Measurements from ENCODE around the gene CSN2. TPM values are rescaled to one million over a fixed set of nuclear protein-coding genes. Genes with fewer than 3 reads are reported as not detected.
"Not testable (repeated sequence)": the region's sequence is repeated elsewhere in the genome, so short reads cannot be mapped to it uniquely, and the experiment has no call there.

The CSN2 gene
- total RNA-seq, 1 donor from 2014 or later = not detected

DNA sequence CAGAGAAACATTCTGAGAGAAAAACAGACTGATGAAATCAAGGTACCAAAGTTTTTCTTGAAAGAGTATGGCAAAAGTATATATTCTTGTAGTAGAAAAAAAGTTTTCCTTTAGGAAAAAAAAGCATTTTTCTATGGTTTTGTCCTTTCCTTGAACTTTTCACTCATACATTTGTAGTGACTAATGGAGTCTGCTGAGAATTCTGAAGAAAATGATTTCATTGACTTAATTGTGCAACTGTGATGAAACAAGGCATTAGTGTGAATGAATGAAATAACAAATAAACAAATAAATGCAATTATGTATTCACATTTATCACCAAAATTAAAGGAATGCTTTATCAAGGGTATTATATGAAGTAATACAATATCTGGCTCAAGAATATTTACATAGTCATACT is 29.0 kb downstream of the CSN2 start:
- peaks cover 8% of the 10 kb centered on the region for H3K4me1 Mint-ChIP-seq (ENCODE audit: unreplicated experiment)
- TF ChIP-seq, protein P1, sequence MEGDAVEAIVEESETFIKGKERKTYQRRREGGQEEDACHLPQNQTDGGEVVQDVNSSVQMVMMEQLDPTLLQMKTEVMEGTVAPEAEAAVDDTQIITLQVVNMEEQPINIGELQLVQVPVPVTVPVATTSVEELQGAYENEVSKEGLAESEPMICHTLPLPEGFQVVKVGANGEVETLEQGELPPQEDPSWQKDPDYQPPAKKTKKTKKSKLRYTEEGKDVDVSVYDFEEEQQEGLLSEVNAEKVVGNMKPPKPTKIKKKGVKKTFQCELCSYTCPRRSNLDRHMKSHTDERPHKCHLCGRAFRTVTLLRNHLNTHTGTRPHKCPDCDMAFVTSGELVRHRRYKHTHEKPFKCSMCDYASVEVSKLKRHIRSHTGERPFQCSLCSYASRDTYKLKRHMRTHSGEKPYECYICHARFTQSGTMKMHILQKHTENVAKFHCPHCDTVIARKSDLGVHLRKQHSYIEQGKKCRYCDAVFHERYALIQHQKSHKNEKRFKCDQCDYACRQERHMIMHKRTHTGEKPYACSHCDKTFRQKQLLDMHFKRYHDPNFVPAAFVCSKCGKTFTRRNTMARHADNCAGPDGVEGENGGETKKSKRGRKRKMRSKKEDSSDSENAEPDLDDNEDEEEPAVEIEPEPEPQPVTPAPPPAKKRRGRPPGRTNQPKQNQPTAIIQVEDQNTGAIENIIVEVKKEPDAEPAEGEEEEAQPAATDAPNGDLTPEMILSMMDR (IDR thresholded peaks at IDR 0.05; ENCODE audit: unreplicated experiment) = no peak
- no peak for DNase-seq (ENCODE audit: low spot score)
- H3K9me3 Mint-ChIP-seq (ENCODE audit: unreplicated experiment) = no peaks in the 10 kb centered on the region
- no peaks in the 10 kb centered on the region for H3K27me3 Mint-ChIP-seq (ENCODE audit: unreplicated experiment)
- no peaks in the 10 kb centered on the region for H3K36me3 Mint-ChIP-seq (ENCODE audit: low read depth, unreplicated experiment)
- no peak overlapping the region for H3K27ac Mint-ChIP-seq (ENCODE audit: unreplicated experiment)
- no peak overlapping the region for H3K4me3 Mint-ChIP-seq (ENCODE audit: unreplicated experiment)

DNA sequence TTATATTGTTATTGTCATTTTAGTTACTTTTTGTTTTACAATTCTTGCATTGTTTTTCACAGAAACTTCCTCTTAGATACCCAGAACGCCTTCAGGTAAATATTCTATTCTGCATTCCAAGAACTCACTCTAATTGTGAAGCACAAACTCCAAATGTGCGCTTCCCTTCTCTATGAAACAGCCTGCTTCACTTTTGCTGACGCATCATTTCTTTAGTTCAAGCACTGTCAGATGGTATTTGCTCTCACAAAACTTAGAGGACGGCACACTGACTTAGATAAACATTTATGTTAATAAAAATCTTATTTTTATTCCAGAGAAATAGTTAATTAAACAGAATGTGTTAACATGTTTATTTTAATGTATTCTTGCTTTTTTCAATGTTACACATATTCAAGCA is 31.4 kb downstream of the CSN2 start:
- Mint-ChIP-seq H3K36me3 (ENCODE audit: low read depth, unreplicated experiment) (no peaks in the 10 kb centered on the region), H3K27me3 (ENCODE audit: unreplicated experiment) (no peaks in the 10 kb centered on the region), H3K4me1 (ENCODE audit: unreplicated experiment) (peaks cover 8% of the 10 kb centered on the region), H3K4me3 (ENCODE audit: unreplicated experiment) (no peak overlapping the region), H3K27ac (ENCODE audit: unreplicated experiment) (no peak overlapping the region), H3K9me3 (ENCODE audit: unreplicated experiment) (no peaks in the 10 kb centered on the region)
- TF ChIP-seq, protein P1 (IDR thresholded peaks at IDR 0.05; ENCODE audit: unreplicated experiment) = no peak
- DNase-seq (ENCODE audit: low spot score) = no peak

DNA sequence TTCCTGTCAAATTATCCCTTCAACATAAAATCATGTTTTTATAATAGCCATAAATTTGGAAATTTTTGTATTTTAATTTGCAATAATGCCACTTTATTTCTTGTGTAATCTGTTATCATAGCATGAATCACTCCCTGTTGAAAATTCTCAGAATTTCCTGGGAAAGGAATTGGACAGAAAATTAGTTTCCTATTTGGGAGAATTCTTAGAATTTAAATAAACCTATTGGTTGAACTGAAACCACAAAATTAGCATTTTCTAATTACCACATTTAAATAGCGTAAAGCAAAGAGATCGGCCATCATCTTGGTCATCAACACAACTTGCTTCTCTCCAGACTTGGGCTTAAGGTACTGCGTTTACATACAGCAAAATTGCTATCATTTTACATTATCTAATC is 34.8 kb downstream of the CSN2 start, which contains the start of gene CSN1S1:
Gene CSN1S1 (plus strand): TSS at position 301 of the 400 bp plus-strand sequence. CDS start 1,488 bp downstream, outside the sequence.
- Mint-ChIP-seq H3K36me3 (ENCODE audit: low read depth, unreplicated experiment) (no peaks in the 10 kb centered on the region), H3K4me3 (ENCODE audit: unreplicated experiment) (no peak within 1 kb of the TSS)

DNA sequence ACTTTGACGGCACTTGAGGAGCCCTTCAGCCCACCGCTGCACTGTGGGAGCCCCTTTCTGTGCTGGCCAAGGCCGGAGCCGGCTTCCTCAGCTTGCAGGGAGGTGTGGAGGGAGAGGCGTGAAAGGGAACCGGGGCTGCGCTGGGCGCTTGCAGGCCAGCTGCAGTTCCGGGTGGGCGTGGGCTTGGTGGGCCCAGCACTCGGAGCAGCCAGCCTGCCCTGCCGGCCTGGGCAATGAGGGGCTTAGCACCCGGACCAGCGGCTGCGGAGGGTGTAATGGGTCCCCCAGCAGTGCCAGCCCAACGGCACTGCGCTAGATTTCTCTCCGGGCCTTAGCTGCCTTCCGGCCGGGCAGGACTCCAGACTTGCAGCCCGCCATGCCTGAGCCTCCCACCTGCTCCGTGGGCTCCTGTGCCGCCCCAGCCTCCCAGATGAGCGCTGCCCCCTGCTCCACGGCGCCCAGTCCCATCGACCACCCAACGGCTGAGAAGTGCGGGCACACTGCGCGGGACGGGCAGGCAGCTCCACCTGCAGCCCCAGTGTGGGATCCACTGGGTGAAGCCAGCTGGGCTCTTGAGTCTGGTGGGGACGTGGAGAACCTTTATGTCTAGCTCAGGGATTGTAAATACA is 41.6 kb downstream of the CSN2 start:
- H3K27me3 Mint-ChIP-seq (ENCODE audit: unreplicated experiment); H3K9me3 Mint-ChIP-seq (ENCODE audit: unreplicated experiment); H3K4me3 Mint-ChIP-seq (ENCODE audit: unreplicated experiment); DNase-seq (ENCODE audit: low spot score); H3K4me1 Mint-ChIP-seq (ENCODE audit: unreplicated experiment); H3K27ac Mint-ChIP-seq (ENCODE audit: unreplicated experiment); H3K36me3 Mint-ChIP-seq (ENCODE audit: low read depth, unreplicated experiment): not testable (repeated sequence)

More for the DNA sequence above, 34.8 kb downstream of the CSN2 start, which contains the start of gene CSN1S1:
- Mint-ChIP-seq H3K27ac (ENCODE audit: unreplicated experiment) (no peak within 1 kb of the TSS), H3K27me3 (ENCODE audit: unreplicated experiment) (no peaks in the 10 kb centered on the region), H3K4me1 (ENCODE audit: unreplicated experiment) (peaks cover 8% of the 10 kb centered on the region), H3K9me3 (ENCODE audit: unreplicated experiment) (no peaks in the 10 kb centered on the region)
- no peak for DNase-seq (ENCODE audit: low spot score)
- TF ChIP-seq, protein P1 (IDR thresholded peaks at IDR 0.05; ENCODE audit: unreplicated experiment) = no peak

DNA sequence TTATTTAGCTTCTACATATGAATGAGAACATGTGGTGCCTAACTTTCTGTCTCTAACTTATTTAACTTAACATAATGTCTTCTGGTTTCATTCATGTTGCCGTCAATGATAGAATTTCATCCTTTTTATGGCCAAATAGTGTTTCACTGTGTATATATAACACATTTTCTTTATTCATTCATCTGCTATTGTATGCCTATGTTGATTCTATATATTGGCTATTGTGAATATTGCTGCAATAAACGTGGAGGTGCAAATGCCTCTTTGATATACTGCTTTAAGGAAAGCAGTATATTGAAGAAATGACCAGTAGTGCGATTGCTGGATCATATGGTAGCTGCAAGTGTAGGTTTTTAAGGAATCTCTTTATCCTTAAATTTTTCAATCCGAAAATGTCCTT is 44.7 kb downstream of the CSN2 start:
- no peaks in the 10 kb centered on the region for H3K36me3 Mint-ChIP-seq (ENCODE audit: low read depth, unreplicated experiment)
- TF ChIP-seq, protein P1 (IDR thresholded peaks at IDR 0.05; ENCODE audit: unreplicated experiment) = no peak
- DNase-seq (ENCODE audit: low spot score) = no peak
- peaks cover 1% of the 10 kb centered on the region for H3K27me3 Mint-ChIP-seq (ENCODE audit: unreplicated experiment)
- no peaks in the 10 kb centered on the region for H3K9me3 Mint-ChIP-seq (ENCODE audit: unreplicated experiment)
- no peak overlapping the region for H3K27ac Mint-ChIP-seq (ENCODE audit: unreplicated experiment)
- H3K4me3 Mint-ChIP-seq (ENCODE audit: unreplicated experiment) = no peak overlapping the region
- H3K4me1 Mint-ChIP-seq (ENCODE audit: unreplicated experiment) = no peaks in the 10 kb centered on the region
